H1 (cell line): Measurements from ENCODE around the gene FCHSD1. TPM values are rescaled to one million over a fixed set of nuclear protein-coding genes. Genes with fewer than 3 reads are reported as not detected.

Source experiments
- CTCF ChIA-PET: fragments of 300-600 bp; sonication (Branson Sonifier 250); formaldehyde crosslinking; loops from one replicate; lab custom pipeline; 2021; ENCODE audit not compliant: partially characterized antibody; lab: Charles Lee
- POLR2A ChIA-PET: fragments of 300-600 bp; sonication (Branson Sonifier 250); formaldehyde crosslinking; loops from one replicate; lab custom pipeline; 2021; ENCODE audit warnings: inconsistent platforms; ENCODE audit not compliant: partially characterized antibody; lab: Charles Lee
- DNase-seq, 2 experiments: peaks; one replicate each; pipeline versions ENCODE4 v3.0.0 to v3.0.0-alpha.2; 2010 to 2022; ENCODE audit warnings: low spot score in 2 of 2, low read depth in 1 of 2, mixed read lengths in 1 of 2
- FAIRE-seq: peaks from 2 replicates; lab custom pipeline; 2011; peaks lifted over from hg19 to GRCh38; lab: Jason Lieb, UNC
- H2AFZ ChIP-seq: 2 replicates; pipeline ENCODE4 v1.8.1; 2012; ENCODE audit warnings: low read length, inconsistent platforms
- H2AK5ac ChIP-seq: 2 replicates; pipeline ENCODE4 v1.6.1; 2013; ENCODE audit warnings: low read depth, low read length
- H2BK120ac ChIP-seq: replicated peaks from 2 replicates; pipeline ENCODE3; 2013; ENCODE audit warnings: low read depth, low read length, inconsistent platforms
- H2BK12ac ChIP-seq: 2 replicates; pipeline ENCODE4 v1.6.1; 2013; ENCODE audit warnings: low read depth, low read length
- H2BK15ac ChIP-seq: 2 replicates; pipeline ENCODE4 v1.6.1; 2013; ENCODE audit warnings: low read length
- H2BK20ac ChIP-seq: 2 replicates; pipeline ENCODE4 v1.6.1; 2013; ENCODE audit warnings: low read length
- H2BK5ac ChIP-seq: 2 replicates; pipeline ENCODE4 v1.6.1; 2013; ENCODE audit warnings: low read depth, low read length
- H3K14ac ChIP-seq: 2 replicates; pipeline ENCODE4 v1.6.1; 2013; ENCODE audit warnings: inconsistent platforms; ENCODE audit not compliant: insufficient read length
- H3K18ac ChIP-seq: 2 replicates; pipeline ENCODE4 v1.6.1; 2013; ENCODE audit warnings: low read length; ENCODE audit errors: extremely low read depth
- H3K23ac ChIP-seq: 2 replicates; pipeline ENCODE4 v1.6.1; 2013; ENCODE audit warnings: inconsistent platforms; ENCODE audit not compliant: insufficient read length
- H3K23me2 ChIP-seq: 2 replicates; pipeline ENCODE4 v1.6.1; 2013; ENCODE audit warnings: low read depth, low read length
- H3K27ac ChIP-seq: 2 replicates; pipeline ENCODE4 v1.6.1; 2011; ENCODE audit warnings: low read depth, low read length, inconsistent platforms
- H3K27me3 ChIP-seq, 4 experiments: replicated peaks in 1 of 4; 1 replicate in 1 of 4; 2 replicates in 3 of 4; pipeline versions ENCODE4 v1.6.1 to v1.8.1; 2011 to 2013; ENCODE audit warnings: low read length in 3 of 4, mild to moderate bottlenecking in 3 of 4, inconsistent platforms in 2 of 4, mixed read lengths in 2 of 4, moderate library complexity in 1 of 4; ENCODE audit not compliant: control insufficient read depth in 3 of 4, insufficient read depth in 3 of 4; ENCODE audit errors: extremely low read depth in 1 of 4
- H3K36me3 ChIP-seq, 4 experiments: 2 replicates each; pipeline versions ENCODE4 v1.6.1 to v1.8.1; 2011 to 2013; ENCODE audit warnings: mild to moderate bottlenecking in 4 of 4, low read length in 3 of 4, moderate library complexity in 2 of 4, control low read depth in 1 of 4, inconsistent platforms in 1 of 4; ENCODE audit not compliant: insufficient read depth in 4 of 4, control insufficient read depth in 2 of 4
- H3K4ac ChIP-seq: replicated peaks from 2 replicates; pipeline ENCODE3; 2013; ENCODE audit warnings: low read length, low read depth, mixed read lengths, inconsistent platforms; ENCODE audit not compliant: insufficient read length
- H3K4me1 ChIP-seq, 4 experiments: replicated peaks in 1 of 4; 1 replicate in 1 of 4; 2 replicates in 3 of 4; pipeline versions ENCODE4 v1.6.1 to v1.8.1; 2011 to 2013; ENCODE audit warnings: low read length in 3 of 4, inconsistent platforms in 2 of 4, mixed read lengths in 1 of 4; ENCODE audit not compliant: insufficient read depth in 4 of 4, control insufficient read depth in 3 of 4
- H3K4me2 ChIP-seq, 2 experiments: 2 replicates each; pipeline versions ENCODE4 v1.6.1 to v1.8.1; 2011 to 2013; ENCODE audit warnings: low read depth in 2 of 2, low read length in 2 of 2, control low read depth in 1 of 2, inconsistent platforms in 1 of 2, mild to moderate bottlenecking in 1 of 2; ENCODE audit not compliant: insufficient read depth in 1 of 2
- H3K4me3 ChIP-seq, 4 experiments: fragments of 200-600, 300-600 bp in 1 of 4; sonication (generic), shearing (Covaris generic), sonication (Bioruptor Twin) in 1 of 4; 2 replicates each; pipeline versions ENCODE4 v1.5.1 to v1.8.1; 2011 to 2016; ENCODE audit warnings: low read length in 4 of 4, low read depth in 3 of 4, control low read depth in 2 of 4, inconsistent platforms in 2 of 4, mild to moderate bottlenecking in 2 of 4, mixed read lengths in 1 of 4, moderate library complexity in 1 of 4; ENCODE audit not compliant: insufficient read depth in 2 of 4; ENCODE audit errors: extremely low read depth in 1 of 4
- H3K56ac ChIP-seq: replicated peaks from 2 replicates; pipeline ENCODE3; 2013; ENCODE audit warnings: low read depth, mild to moderate bottlenecking, mixed read lengths, low read length, inconsistent platforms; ENCODE audit not compliant: insufficient read length
- H3K79me1 ChIP-seq: 2 replicates; pipeline ENCODE4 v1.6.1; 2013; ENCODE audit warnings: low read depth, low read length, control low read depth
- H3K79me2 ChIP-seq, 2 experiments: 2 replicates each; pipeline versions ENCODE4 v1.6.1 to v1.8.1; 2012 to 2013; ENCODE audit warnings: low read length in 2 of 2, mild to moderate bottlenecking in 2 of 2, inconsistent platforms in 1 of 2; ENCODE audit not compliant: insufficient read depth in 2 of 2, control insufficient read depth in 1 of 2
- H3K9ac ChIP-seq, 4 experiments: replicated peaks in 1 of 4; 1 replicate in 1 of 4; 2 replicates in 3 of 4; pipeline versions ENCODE4 v1.6.1 to v1.8.1; 2011 to 2013; ENCODE audit warnings: low read depth in 3 of 4, low read length in 3 of 4, control low read depth in 2 of 4, mild to moderate bottlenecking in 2 of 4, moderate library complexity in 2 of 4, inconsistent platforms in 1 of 4; ENCODE audit errors: extremely low read depth in 1 of 4
- H3K9me3 ChIP-seq, 2 experiments: 2 replicates each; pipeline versions ENCODE4 v1.6.1 to v1.8.1; 2012 to 2013; ENCODE audit warnings: mild to moderate bottlenecking in 2 of 2, moderate library complexity in 2 of 2, control low read depth in 1 of 2, inconsistent platforms in 1 of 2, low read depth in 1 of 2, low read length in 1 of 2, mixed read lengths in 1 of 2; ENCODE audit not compliant: insufficient read depth in 2 of 2
- H4K20me1 ChIP-seq, 2 experiments: replicated peaks in 1 of 2; 2 replicates each; pipeline versions ENCODE3 to v1.8.1; 2011 to 2013; ENCODE audit warnings: inconsistent platforms in 2 of 2, low read length in 2 of 2, mild to moderate bottlenecking in 1 of 2; ENCODE audit not compliant: insufficient read depth in 2 of 2, control insufficient read depth in 1 of 2
- H4K5ac ChIP-seq: 2 replicates; pipeline ENCODE4 v1.6.1; 2013; ENCODE audit warnings: low read length, low read depth, mixed read lengths, inconsistent platforms; ENCODE audit not compliant: insufficient read length
- H4K8ac ChIP-seq: 2 replicates; pipeline ENCODE4 v1.8.0; 2013; ENCODE audit warnings: mild to moderate bottlenecking, moderate library complexity, low read length, inconsistent platforms; ENCODE audit not compliant: insufficient read depth; ENCODE audit errors: extremely low read depth
- H4K91ac ChIP-seq: replicated peaks from 2 replicates; pipeline ENCODE3; 2013; ENCODE audit warnings: low read length, mixed read lengths, inconsistent platforms; ENCODE audit not compliant: insufficient read length
- JUND ChIP-seq: IDR thresholded peaks from 2 replicates; pipeline ENCODE4 v1.6.1; 2011; ENCODE audit warnings: mild to moderate bottlenecking, improper control_type of control experiment, low read length
- KDM1A ChIP-seq: fragments of 200-600, 300-600 bp; sonication (generic); IDR thresholded peaks from 2 replicates; pipeline ENCODE4 v1.7.1; 2016; ENCODE audit warnings: mild to moderate bottlenecking, low read length, borderline replicate concordance
- polyA plus RNA-seq, 7 experiments: library from polyadenylated mRNA; depleted of rRNA in 3 of 7; stranded (reverse) in 5 of 7; unstranded in 2 of 7; fragments of >200 nt in 5 of 7; fragments of 200-250 nt in 2 of 7; gene quantifications; 1 replicate in 5 of 7; 2 replicates in 1 of 7; 4 replicates in 1 of 7; pipeline versions ENCODE4 v1.2.1 to v1.2.3, GENCODE V29; 2011 to 2013; ENCODE audit warnings: missing spikeins in 2 of 7, mixed read lengths in 2 of 7
- total RNA-seq: library from RNA; stranded (reverse); fragmentation: NEBNext Ultra II Directional; extraction: Animal tissue kit (Norgen Biotek cat#: 25700); gene quantifications from 2 replicates; pipeline ENCODE4 v1.2.1, GENCODE V29; 2021

Gene FCHSD1
- total and polyA plus RNA-seq, 2 of the 8 experiments (the other 6 are each of a cell fraction or from before 2014, with no cell fraction given): 22.0 to 30.1 TPM

- no peak overlapping the region for H2BK12ac ChIP-seq
- H4K5ac ChIP-seq: no peak overlapping the region
- no peak overlapping the region for H2BK15ac ChIP-seq
- H2AFZ ChIP-seq: no peak overlapping the region
- no peak overlapping the region for H3K4ac ChIP-seq
- H3K23me2 ChIP-seq: peaks cover 3% of the 10 kb centered on the region; the same call in 1 of the 2 replicates
- H3K23ac ChIP-seq: no peak overlapping the region
- H2AK5ac ChIP-seq: no peak overlapping the region
- FAIRE-seq (no peak), DNase-seq (no peak)
- H2BK20ac ChIP-seq: no peak overlapping the region
- no peaks in the 10 kb centered on the region; a peak in 1 of 7 replicates for H3K27me3 ChIP-seq
- ChIA-PET CTCF (interaction anchor here (1.3 to 4.2 kb wide), 4 partner anchors 12 to 31 kb away, joined by 3 to 21 read pairs (median 8); partner anchors contain the start of gene DIAPH1), POLR2A (interaction anchor here (1.8 to 7.3 kb wide), 2 partner anchors 12 to 26 kb away, joined by 3 to 96 read pairs; partner anchors contain the start of genes HDAC3 and RELL2)
- H2BK5ac ChIP-seq: no peak overlapping the region
- H3K18ac ChIP-seq: no peak overlapping the region
- H3K27ac ChIP-seq: no peak overlapping the region
- H4K8ac ChIP-seq: no peak overlapping the region
- no peak overlapping the region for H3K56ac ChIP-seq
- no peak overlapping the region for H3K14ac ChIP-seq
- no peak overlapping the region for H4K91ac ChIP-seq
- H3K79me1 ChIP-seq: peaks cover 3% of the 10 kb centered on the region; the same call in 1 of the 2 replicates
- no peak overlapping the region for H3K9ac ChIP-seq
- peak; percentile 44; the same call in 1 of the 2 replicates for TF ChIP-seq KDM1A
- TF ChIP-seq JUND: no peak
- H3K4me3 ChIP-seq: peak overlapping the region in 1 of 4 experiments; percentile 83; a peak in 1 of 8 replicates
- no peak overlapping the region for H2BK120ac ChIP-seq
- peaks cover 0 to 2% of the 10 kb centered on the region in 2 experiments for H4K20me1 ChIP-seq
- H3K9me3 ChIP-seq: no peaks in the 10 kb centered on the region
- H3K79me2 ChIP-seq: no peaks in the 10 kb centered on the region
- H3K4me1 ChIP-seq: peaks cover 2 to 8% (median 6%) of the 10 kb centered on the region in 4 experiments; a peak in 6 of 7 replicates
- H3K36me3 ChIP-seq: peaks cover 0 to 13% (median 6%) of the 10 kb centered on the region in 4 experiments; a peak in 4 of 8 replicates
- H3K4me2 ChIP-seq: peak overlapping the region; percentile 90 to 97; a peak in 2 of 4 replicates
Measured at GRCh38 chr5:141649972-141650371, 1.2 kb downstream of the FCHSD1 start.
